Activated T-helper 17 cell treated with anti-CD3 and anti-CD28 coated beads, Interleukin-2, amount 50 U/mL, for 72 hours (primary cell): ENCODE measurements around the gene KLC1. TPM values are rescaled to one million over a fixed set of nuclear protein-coding genes. Genes with fewer than 3 reads are reported as not detected.
"Not testable (repeated sequence)": the region's sequence is repeated elsewhere in the genome, so short reads cannot be mapped to it uniquely, and the experiment has no call there.

Experiments used
- ATAC-seq: fragments of 150-1000 bp; cut with Tn5 transposase; replicated peaks from 2 replicates; pipeline ENCODE4 v1.10.0; 2021; ENCODE audit warnings: mild to moderate bottlenecking, moderate library complexity
- H3K27ac Mint-ChIP-seq: one replicate; pipeline ENCODE4 v1.8.0; 2022; ENCODE audit warnings: mixed read lengths
- H3K27me3 Mint-ChIP-seq: one replicate; pipeline ENCODE4 v1.8.0; 2022; ENCODE audit warnings: mixed read lengths
- H3K36me3 Mint-ChIP-seq: one replicate; pipeline ENCODE4 v1.8.0; 2022; ENCODE audit warnings: low read depth, mild to moderate bottlenecking, mixed read lengths
- H3K4me1 Mint-ChIP-seq: one replicate; pipeline ENCODE4 v1.8.0; 2022; ENCODE audit warnings: mixed read lengths
- H3K4me3 Mint-ChIP-seq: one replicate; pipeline ENCODE4 v1.8.0; 2022; ENCODE audit warnings: mild to moderate bottlenecking, mixed read lengths
- H3K9me3 Mint-ChIP-seq: one replicate; pipeline ENCODE4 v1.8.0; 2022; ENCODE audit warnings: mixed read lengths
- total RNA-seq, 2 donors: library from RNA; stranded (reverse); gene quantifications; one replicate each; pipeline ENCODE4 v1.2.3, GENCODE V29; 2022

The KLC1 gene
- total RNA-seq, 2 donors from 2014 or later, result 135 to 137 TPM

GRCh38 chr14:103634156-103634555 is 5.1 kb downstream of the KLC1 start:
- peaks cover 64% of the 10 kb centered on the region for H3K36me3 Mint-ChIP-seq
- ATAC-seq, result no peak
- H3K9me3 Mint-ChIP-seq, result no peaks in the 10 kb centered on the region
- H3K4me3 Mint-ChIP-seq, result no peak overlapping the region
- H3K27ac Mint-ChIP-seq, result peak overlapping the region; percentile 21
- H3K4me1 Mint-ChIP-seq, result peaks cover 29% of the 10 kb centered on the region
- H3K27me3 Mint-ChIP-seq, result no peaks in the 10 kb centered on the region

GRCh38 chr14:103638594-103638993 is 9.6 kb downstream of the KLC1 start:
- no peak overlapping the region for H3K27ac Mint-ChIP-seq
- no peaks in the 10 kb centered on the region for H3K9me3 Mint-ChIP-seq
- H3K4me3 Mint-ChIP-seq, result no peak overlapping the region
- no peaks in the 10 kb centered on the region for H3K27me3 Mint-ChIP-seq
- peaks cover 24% of the 10 kb centered on the region for H3K4me1 Mint-ChIP-seq
- peak; percentile 67 for ATAC-seq
- peaks cover 41% of the 10 kb centered on the region for H3K36me3 Mint-ChIP-seq

- peaks cover 13% of the 10 kb centered on the region for H3K4me1 Mint-ChIP-seq
- no peak overlapping the region for H3K4me3 Mint-ChIP-seq
- H3K27me3 Mint-ChIP-seq, result no peaks in the 10 kb centered on the region
- no peaks in the 10 kb centered on the region for H3K9me3 Mint-ChIP-seq
- ATAC-seq, result no peak
- H3K27ac Mint-ChIP-seq, result no peak overlapping the region
- H3K36me3 Mint-ChIP-seq, result peaks cover 19% of the 10 kb centered on the region
Measured at GRCh38 chr14:103641161-103641560, 12.2 kb downstream of the KLC1 start.

- no peak overlapping the region for H3K4me3 Mint-ChIP-seq
- H3K36me3 Mint-ChIP-seq, result peaks cover 12% of the 10 kb centered on the region
Measured at GRCh38 chr14:103646189-103646588, 17.2 kb downstream of the KLC1 start.

GRCh38 chr14:103649001-103649400 is 20.0 kb downstream of the KLC1 start:
- H3K36me3 Mint-ChIP-seq, result peaks cover 31% of the 10 kb centered on the region
- H3K27me3 Mint-ChIP-seq, result no peaks in the 10 kb centered on the region
- no peak overlapping the region for H3K4me3 Mint-ChIP-seq
- ATAC-seq, result no peak
- no peaks in the 10 kb centered on the region for H3K9me3 Mint-ChIP-seq
- H3K27ac Mint-ChIP-seq, result no peak overlapping the region
- H3K4me1 Mint-ChIP-seq, result no peaks in the 10 kb centered on the region

More at GRCh38 chr14:103646189-103646588, 17.2 kb downstream of the KLC1 start:
- H3K27ac Mint-ChIP-seq, result no peak overlapping the region
- H3K27me3 Mint-ChIP-seq, result no peaks in the 10 kb centered on the region
- no peaks in the 10 kb centered on the region for H3K4me1 Mint-ChIP-seq
- ATAC-seq, result no peak
- H3K9me3 Mint-ChIP-seq, result no peaks in the 10 kb centered on the region

GRCh38 chr14:103650213-103650612 is 21.2 kb downstream of the KLC1 start:
- no peak overlapping the region for H3K27ac Mint-ChIP-seq
- no peak for ATAC-seq
- peaks cover 43% of the 10 kb centered on the region for H3K36me3 Mint-ChIP-seq
- H3K9me3 Mint-ChIP-seq, result no peaks in the 10 kb centered on the region
- H3K27me3 Mint-ChIP-seq, result no peaks in the 10 kb centered on the region
- no peaks in the 10 kb centered on the region for H3K4me1 Mint-ChIP-seq
- H3K4me3 Mint-ChIP-seq, result no peak overlapping the region

GRCh38 chr14:103651585-103651984 is 22.6 kb downstream of the KLC1 start:
- no peak for ATAC-seq
- H3K27me3 Mint-ChIP-seq, result no peaks in the 10 kb centered on the region
- no peaks in the 10 kb centered on the region for H3K4me1 Mint-ChIP-seq
- H3K27ac Mint-ChIP-seq, result peak overlapping the region; percentile 52
- H3K9me3 Mint-ChIP-seq, result no peaks in the 10 kb centered on the region
- peaks cover 57% of the 10 kb centered on the region for H3K36me3 Mint-ChIP-seq
- no peak overlapping the region for H3K4me3 Mint-ChIP-seq

GRCh38 chr14:103652806-103653205 is 23.8 kb downstream of the KLC1 start:
- no peak overlapping the region for H3K4me3 Mint-ChIP-seq
- H3K9me3 Mint-ChIP-seq, result no peaks in the 10 kb centered on the region
- H3K4me1 Mint-ChIP-seq, result no peaks in the 10 kb centered on the region
- no peak overlapping the region for H3K27ac Mint-ChIP-seq
- no peak for ATAC-seq
- no peaks in the 10 kb centered on the region for H3K27me3 Mint-ChIP-seq
- peaks cover 69% of the 10 kb centered on the region for H3K36me3 Mint-ChIP-seq

GRCh38 chr14:103653336-103653735 is 24.3 kb downstream of the KLC1 start:
- ATAC-seq, H3K27me3 Mint-ChIP-seq, H3K4me3 Mint-ChIP-seq, H3K4me1 Mint-ChIP-seq, H3K9me3 Mint-ChIP-seq: not testable (repeated sequence)
- Mint-ChIP-seq H3K36me3 (peaks cover 70% of the 10 kb centered on the region), H3K27ac (peak overlapping the region; percentile 28)

GRCh38 chr14:103653805-103654204 is 24.8 kb downstream of the KLC1 start:
- H3K27ac Mint-ChIP-seq, result peak overlapping the region; percentile 28
- no peak overlapping the region for H3K4me3 Mint-ChIP-seq
- H3K36me3 Mint-ChIP-seq, result peaks cover 70% of the 10 kb centered on the region
- no peaks in the 10 kb centered on the region for H3K27me3 Mint-ChIP-seq
- H3K4me1 Mint-ChIP-seq, result no peaks in the 10 kb centered on the region
- ATAC-seq, result no peak
- H3K9me3 Mint-ChIP-seq, result no peaks in the 10 kb centered on the region

GRCh38 chr14:103654619-103655018 is 25.6 kb downstream of the KLC1 start:
- Mint-ChIP-seq H3K27me3 (no peaks in the 10 kb centered on the region), H3K9me3 (no peaks in the 10 kb centered on the region), H3K36me3 (peaks cover 75% of the 10 kb centered on the region), H3K4me1 (no peaks in the 10 kb centered on the region), H3K4me3 (no peak overlapping the region), H3K27ac (peak overlapping the region; percentile 63)
- no peak for ATAC-seq

GRCh38 chr14:103656031-103656755 is 27.2 kb downstream of the KLC1 start:
- Mint-ChIP-seq H3K4me1 (no peaks in the 10 kb centered on the region), H3K27me3 (no peaks in the 10 kb centered on the region)

GRCh38 chr14:103656756-103657133 is 27.7 kb downstream of the KLC1 start:
- H3K36me3 Mint-ChIP-seq, result peaks cover 89% of the 10 kb centered on the region
- peak overlapping the region; percentile 34 for H3K27ac Mint-ChIP-seq
- H3K4me1 Mint-ChIP-seq, result no peaks in the 10 kb centered on the region
- no peak overlapping the region for H3K4me3 Mint-ChIP-seq
- no peaks in the 10 kb centered on the region for H3K9me3 Mint-ChIP-seq
- no peaks in the 10 kb centered on the region for H3K27me3 Mint-ChIP-seq
- ATAC-seq, result no peak

More at GRCh38 chr14:103656031-103656755, 27.2 kb downstream of the KLC1 start:
- Mint-ChIP-seq H3K4me3 (no peak overlapping the region), H3K9me3 (no peaks in the 10 kb centered on the region), H3K36me3 (peaks cover 84% of the 10 kb centered on the region), H3K27ac (peak overlapping the region; percentile 74)
- no peak for ATAC-seq

- no peaks in the 10 kb centered on the region for H3K9me3 Mint-ChIP-seq
- no peak overlapping the region for H3K4me3 Mint-ChIP-seq
- no peak for ATAC-seq
- peak overlapping the region; percentile 34 for H3K27ac Mint-ChIP-seq
- H3K27me3 Mint-ChIP-seq, result no peaks in the 10 kb centered on the region
- no peaks in the 10 kb centered on the region for H3K4me1 Mint-ChIP-seq
- peaks cover 91% of the 10 kb centered on the region for H3K36me3 Mint-ChIP-seq
Measured at GRCh38 chr14:103657471-103657870, 28.5 kb downstream of the KLC1 start.

- Mint-ChIP-seq H3K27ac (no peak overlapping the region), H3K27me3 (no peaks in the 10 kb centered on the region), H3K4me1 (no peaks in the 10 kb centered on the region), H3K4me3 (no peak overlapping the region), H3K36me3 (peaks cover 92% of the 10 kb centered on the region), H3K9me3 (no peaks in the 10 kb centered on the region)
- ATAC-seq, result no peak
Measured at GRCh38 chr14:103659631-103660030, 30.6 kb downstream of the KLC1 start.
